ENCODE results near the gene YAE1. TPM values are rescaled to one million over a fixed set of nuclear protein-coding genes. Genes with fewer than 3 reads are reported as not detected.
A peak's percentile ranks its signal among the peaks of the same experiment; 100 is the strongest.

Gene YAE1
- total RNA-seq, 1 donor from 2014 or later: 18.3 TPM

DNA sequence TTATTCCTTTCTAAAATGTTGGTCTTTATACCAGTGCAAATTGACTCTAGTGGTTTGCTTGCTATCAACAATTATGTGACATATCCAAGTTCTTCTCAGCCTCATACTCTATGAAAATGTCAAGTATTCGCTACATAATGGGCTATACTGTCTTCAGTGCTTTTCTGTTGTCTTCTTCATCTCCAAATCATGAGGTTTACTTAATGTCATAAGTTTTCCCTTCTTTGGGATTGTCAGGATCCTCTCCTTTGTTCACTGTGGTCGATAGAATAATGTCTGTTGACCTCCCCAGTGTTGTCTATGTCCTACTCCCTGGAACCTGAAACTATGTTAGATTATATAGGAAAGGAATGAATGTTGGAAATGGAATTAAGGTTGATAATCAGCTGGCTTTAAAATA, 40.7 kb downstream of the YAE1 start:
- DNase-seq (ENCODE audit: low read depth in 2 of 2): no peak

DNA sequence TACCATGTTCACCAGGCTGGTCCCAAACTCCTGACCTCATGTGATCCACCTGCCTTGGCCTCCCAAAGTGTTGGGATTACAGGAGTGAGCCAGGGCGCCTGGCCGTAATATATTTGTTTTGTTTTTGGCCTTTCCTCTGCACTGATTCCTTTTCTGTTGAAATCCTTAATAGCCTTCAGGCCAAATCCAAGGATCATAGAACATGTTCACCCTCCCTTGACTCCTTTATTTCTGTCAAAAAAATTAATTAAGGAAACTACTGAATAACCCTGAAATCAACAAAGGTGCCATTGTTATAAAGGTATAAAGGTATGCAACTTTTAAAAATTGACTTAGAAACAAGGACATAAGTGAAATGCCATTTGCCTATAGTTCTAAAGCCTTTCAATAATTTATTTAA, 41.7 kb downstream of the YAE1 start:
- no peak for DNase-seq (ENCODE audit: low read depth in 2 of 2)

DNA sequence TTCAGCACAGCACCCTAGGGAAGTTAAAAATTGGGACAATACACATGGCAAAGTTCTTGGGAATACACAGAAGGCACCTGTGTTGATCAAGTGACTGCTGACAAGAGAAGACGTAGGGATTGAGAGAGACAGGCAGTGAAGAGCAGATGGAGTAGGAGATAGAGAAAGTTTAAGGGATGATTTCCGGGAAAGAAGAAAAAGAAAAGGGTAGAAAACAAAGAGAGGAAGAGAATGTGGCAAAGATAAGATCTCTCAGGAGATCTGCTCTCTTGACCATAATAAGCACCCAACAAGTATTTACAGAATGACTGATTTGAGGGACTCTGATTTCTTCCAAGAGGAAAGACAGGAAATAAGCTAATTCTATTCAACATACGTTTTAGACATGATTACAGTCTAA, 42.1 kb downstream of the YAE1 start:
- peak in 1 of 2 donors; percentile 80 for DNase-seq (ENCODE audit: low read depth in 2 of 2)

DNA sequence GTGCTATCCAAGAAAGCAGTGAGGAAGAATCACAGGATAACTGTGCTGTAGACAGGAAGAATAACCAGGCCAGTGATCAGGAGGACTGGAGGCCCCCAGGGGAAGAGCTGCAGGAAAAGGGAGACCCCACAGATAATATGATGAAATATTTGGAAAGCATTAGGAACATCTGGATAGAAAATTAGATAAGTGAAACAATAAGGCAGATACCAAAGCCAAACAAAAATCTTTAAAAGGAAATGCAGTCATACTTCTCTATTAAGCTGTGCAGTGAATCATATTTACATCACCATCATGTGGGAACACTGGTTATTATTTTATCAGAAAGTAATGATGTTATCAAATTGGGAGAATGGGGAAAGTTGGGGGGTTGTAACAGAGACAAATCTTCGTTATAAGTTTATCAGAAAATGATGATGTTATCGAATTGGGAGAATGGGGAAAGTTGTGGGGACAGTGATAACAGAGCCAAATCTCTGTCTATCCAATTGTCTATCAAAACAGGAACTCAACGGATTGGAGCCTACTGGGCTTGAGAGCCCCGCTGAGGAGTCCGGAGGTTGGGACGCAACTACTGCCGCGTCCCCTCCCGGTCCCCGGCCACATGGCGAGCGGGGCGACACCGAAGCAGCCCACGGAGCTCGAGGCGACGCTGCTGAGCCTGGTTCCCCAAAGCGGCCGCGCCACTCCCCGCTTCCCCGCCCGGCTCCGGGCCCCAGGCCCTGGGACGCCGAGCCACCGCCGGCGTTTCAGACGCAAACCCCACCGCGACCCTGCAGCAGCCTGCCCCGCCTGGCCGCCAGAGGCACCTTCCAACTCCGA, 43.1 kb downstream of the YAE1 start:
- peak; percentile 72 to 88 for DNase-seq (ENCODE audit: low read depth in 2 of 2)

DNA sequence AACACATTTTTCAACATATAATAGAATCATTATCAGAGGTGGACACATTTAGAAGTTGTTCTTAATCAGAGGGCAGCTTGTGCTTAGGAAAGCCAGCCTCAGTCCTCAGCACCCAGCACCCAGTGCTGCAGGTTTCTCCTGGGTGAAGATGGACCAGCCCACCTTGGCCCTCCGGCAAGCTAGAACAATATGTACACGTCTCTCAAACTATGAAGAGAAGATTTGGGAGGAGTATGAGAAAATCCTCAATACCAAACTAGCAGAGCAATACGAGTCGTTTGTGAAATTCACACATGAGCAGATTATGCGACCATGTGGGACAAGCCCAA, 43.7 kb downstream of the YAE1 start:
- DNase-seq (ENCODE audit: low read depth in 2 of 2): no peak

DNA sequence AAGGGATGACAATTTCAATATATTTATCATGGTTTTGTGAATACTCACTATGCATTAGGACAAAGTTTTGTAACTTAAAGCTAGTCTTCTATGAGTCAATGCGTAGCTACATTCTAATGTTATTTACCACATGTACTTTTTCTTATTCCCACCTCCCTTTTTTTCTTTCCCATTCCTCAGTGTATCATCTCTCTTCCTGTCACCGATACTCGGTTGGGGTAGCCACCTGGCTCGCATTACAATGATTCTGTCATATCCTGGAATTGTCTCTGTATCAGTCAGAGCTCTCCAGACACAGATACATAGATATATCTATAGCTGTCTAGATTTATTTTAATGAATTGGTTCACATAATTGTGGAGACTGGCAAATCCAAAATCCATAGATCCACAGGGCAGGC, 47.4 kb downstream of the YAE1 start:
- DNase-seq (ENCODE audit: low read depth in 2 of 2): peak; percentile 83 to 87

DNA sequence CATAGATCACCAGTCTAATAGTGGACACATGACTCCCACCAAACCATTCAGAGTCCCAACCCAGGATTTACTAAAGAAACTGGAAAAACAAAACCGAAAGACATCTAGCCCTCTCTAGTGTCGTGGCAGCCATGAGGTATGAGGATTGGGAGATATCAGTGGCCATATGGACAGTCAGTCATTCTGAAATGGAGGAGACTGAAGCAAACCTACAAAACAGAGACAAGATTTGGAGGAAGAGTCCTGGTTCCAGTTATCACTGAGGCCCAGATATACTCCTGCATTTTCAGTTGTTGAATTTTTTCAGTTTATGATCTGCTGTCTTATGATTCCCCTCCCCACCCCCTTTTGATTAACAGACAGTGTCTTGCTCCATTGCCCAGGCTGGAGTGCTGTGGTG, 48.1 kb downstream of the YAE1 start:
- DNase-seq (ENCODE audit: low read depth in 2 of 2): no peak

DNA sequence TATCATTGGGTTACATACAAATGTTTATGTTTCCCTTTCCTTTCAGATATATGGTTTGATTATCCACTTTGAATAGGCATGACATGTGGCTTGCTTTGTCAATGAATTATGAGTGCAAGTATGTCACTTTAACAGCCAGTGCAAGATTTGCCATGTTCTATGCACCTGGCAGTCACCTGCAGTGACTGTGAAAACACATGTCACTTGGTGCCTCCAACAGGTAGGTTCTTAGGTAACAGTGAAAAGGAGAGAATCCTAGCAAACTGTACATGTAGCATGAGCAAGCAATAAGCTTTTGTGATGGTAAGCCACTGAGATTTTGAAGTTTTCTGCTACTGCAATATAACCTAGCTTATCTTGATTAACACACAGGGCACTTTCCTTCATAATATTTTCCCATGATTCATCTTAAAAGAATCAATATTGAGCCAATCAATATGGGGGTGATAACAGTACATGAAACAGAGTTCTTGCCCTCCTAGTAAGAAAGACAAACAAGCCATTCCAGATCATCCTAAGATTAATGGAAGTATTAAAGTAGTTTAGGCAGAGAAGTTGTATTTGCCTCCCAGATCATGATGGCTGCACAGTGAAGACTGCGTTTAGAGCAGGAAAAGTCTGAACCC, 49.3 kb downstream of the YAE1 start:
- no peak for DNase-seq (ENCODE audit: low read depth in 2 of 2)

DNA sequence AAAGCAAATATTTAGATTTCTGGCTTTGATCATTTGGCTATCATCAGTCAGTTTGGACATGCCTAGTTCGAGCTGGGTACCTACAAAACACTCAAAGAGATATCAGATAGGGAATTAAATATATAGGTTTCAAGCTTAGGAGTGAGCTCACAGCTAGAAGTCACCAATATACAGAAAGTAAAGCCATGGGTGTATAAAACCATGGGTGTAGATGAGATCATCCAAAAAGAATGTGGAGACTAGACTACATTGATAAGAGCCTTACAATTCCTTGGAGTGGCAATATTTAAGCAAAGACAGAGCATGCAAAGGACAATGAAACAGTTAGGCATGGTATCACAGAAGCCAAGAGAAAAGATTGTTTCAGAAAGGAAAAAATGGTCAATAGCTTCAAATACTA, 49.9 kb downstream of the YAE1 start:
- no peak for DNase-seq (ENCODE audit: low read depth in 2 of 2)

DNA sequence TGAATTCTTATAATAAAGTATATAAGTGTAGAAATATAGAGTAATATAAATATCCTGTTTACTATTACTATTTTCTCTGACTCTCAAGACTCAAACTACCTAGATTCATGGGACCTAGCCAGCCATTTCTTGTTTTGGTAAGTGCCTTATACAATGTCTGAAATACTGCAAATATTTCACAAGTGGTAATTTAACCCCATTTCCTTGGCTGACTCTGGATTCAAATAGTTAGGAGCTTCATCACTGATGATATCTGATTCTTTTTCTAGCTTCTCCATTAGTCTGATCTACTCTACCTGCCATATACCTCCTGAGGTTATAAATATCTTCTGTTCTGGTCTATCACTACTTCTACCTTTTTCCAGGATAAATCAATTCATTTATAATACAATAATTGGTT, 50.8 kb downstream of the YAE1 start:
- DNase-seq (ENCODE audit: low read depth in 2 of 2): no peak

DNA sequence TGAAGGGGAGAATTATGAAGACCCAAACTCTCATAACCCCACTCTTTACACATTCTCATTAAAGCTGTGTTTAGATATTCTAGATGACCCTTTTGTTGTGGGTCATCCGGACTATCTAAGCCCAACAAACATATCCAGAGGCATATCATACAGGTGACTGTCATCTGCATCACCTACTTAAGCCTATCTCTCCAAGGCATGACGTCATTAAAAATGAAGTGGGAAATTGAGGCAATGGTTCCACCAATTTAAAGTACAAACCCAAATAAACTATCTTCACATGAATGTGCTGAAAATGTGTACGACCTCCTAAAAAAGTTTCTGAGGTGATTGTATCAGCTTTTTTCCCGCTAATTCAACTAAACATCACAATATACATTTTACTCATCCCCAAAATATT, 52.7 kb downstream of the YAE1 start:
- no peak for DNase-seq (ENCODE audit: low read depth in 2 of 2)

DNA sequence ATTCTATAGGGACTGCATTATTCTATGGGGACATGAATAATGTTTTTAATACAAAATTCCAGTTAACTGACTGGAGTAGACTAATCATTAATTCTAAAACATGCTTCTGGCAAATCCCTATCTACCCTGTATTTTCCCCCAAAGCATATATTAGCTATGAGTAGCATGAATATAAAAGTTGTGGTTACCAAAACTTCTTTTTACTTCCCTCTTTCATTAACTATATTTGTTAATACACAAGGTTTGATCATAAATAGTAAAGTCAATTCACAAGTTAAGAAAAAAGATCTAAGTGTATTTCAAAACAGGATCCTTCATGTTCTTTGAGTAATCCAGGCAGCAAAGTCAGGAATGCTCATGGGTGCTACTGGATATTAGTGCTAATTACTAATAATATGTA, 54.3 kb downstream of the YAE1 start:
- no peak for DNase-seq (ENCODE audit: low read depth in 2 of 2)

DNA sequence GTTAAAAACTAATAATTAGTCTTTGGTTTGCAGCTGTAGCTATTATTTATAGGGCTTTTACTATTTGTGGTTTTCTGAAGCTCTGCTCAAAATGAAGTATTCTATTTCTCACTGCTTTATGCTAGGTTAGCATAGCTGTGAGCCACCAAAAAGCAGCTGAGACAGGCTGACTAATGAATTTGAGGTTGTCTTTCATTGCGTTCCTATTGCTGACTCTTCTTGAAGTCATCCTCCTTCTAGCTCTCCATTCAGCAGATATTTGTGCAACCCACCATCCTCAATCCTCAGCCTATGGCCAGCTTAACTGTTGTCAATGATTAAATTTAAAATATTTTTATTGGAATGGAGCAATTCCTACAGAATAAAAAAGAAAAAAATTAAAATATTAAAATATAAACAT, 55.1 kb downstream of the YAE1 start:
- peak in 1 of 2 donors; percentile 37 for DNase-seq (ENCODE audit: low read depth in 2 of 2)

DNA sequence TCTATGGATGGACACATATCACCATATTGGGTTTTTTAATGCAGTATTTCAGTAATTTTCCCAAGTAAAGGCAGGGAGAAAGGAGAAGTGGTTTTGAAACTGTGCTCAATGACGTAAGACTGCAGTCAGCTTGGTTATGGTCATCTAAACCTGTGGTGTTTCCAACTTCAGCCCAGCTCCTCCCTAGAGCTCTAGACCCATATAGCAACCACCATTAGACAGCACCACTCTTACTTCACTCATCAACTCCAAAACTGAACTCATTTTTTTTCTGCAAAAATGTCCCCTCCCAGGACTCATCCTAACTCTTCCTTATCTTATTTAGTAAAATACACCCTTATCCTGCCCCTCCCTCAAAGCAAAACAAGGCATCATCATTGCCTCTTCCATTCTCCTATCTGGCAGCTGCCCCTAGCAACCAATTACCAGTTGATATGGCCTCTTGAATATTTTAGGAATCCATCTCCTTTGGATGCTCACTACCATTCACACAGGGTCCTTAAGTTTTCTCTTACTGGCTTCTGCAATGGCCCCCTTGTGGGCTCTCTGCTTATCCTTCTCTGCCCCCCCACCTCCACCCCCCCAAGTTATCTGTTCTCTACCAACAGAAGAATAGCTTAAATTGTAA, 55.7 kb downstream of the YAE1 start:
- DNase-seq (ENCODE audit: low read depth in 2 of 2): no peak

Other genes starting within 250 kb of the YAE1 start
- gene RALA, start 57.2 kb downstream of the YAE1 start, total RNA-seq: 25.8 and 36.8 TPM in 2 replicates